GM12878 (cell line): ENCODE data around the gene PPP2R1A.

Experiments used
- NBN ChIP-seq: fragments of 450-650 bp; IDR thresholded peaks from 2 replicates; pipeline ENCODE4 v1.6.1; 2016
- NFYA ChIP-seq: IDR thresholded peaks from 2 replicates; pipeline ENCODE4 v1.6.1; 2011; ENCODE audit warnings: low read depth, mild to moderate bottlenecking, low read length, improper control_type of control experiment, borderline replicate concordance
- TCF3 ChIP-seq: IDR thresholded peaks from 2 replicates; pipeline ENCODE4 v1.6.1; 2012; ENCODE audit warnings: low read depth, mild to moderate bottlenecking, low read length, borderline replicate concordance; ENCODE audit not compliant: insufficient read depth

GRCh38 chr19:52226652-52227051 lies 36.8 kb downstream of the PPP2R1A start:
- TF ChIP-seq NFYA (no peak), TCF3 (no peak), NBN (no peak)
